OCI-M1 (cell line): ENCODE data around the gene CCDC154.
"Not testable (repeated sequence)": the region's sequence is repeated elsewhere in the genome, so short reads cannot be mapped to it uniquely, and the experiment has no call there.

Source experiments
- DNase-seq: peaks from one replicate; lab custom pipeline; 2025; lab: John Stamatoyannopoulos, UW

CCDC154 gene

DNA sequence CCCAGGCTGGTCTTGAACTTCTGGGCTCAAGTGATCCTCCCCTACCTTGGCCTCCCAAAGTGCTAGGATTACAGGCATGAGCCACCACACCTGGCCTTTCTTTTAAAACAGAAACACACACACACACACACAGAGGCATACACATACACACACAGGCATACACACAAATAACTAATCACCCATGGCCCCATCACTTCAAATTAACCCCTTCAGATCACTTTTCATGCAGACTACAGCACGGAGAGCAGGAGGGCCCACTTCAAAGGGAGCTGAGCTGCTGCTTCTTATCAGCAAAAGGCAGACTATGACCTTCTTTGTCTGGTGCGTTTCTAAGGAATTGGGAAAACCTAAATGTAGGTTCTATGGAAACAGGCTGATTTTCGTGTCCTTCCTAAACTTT, 28.6 kb upstream of the CCDC154 start:
- DNase-seq = peak; percentile 53

DNA sequence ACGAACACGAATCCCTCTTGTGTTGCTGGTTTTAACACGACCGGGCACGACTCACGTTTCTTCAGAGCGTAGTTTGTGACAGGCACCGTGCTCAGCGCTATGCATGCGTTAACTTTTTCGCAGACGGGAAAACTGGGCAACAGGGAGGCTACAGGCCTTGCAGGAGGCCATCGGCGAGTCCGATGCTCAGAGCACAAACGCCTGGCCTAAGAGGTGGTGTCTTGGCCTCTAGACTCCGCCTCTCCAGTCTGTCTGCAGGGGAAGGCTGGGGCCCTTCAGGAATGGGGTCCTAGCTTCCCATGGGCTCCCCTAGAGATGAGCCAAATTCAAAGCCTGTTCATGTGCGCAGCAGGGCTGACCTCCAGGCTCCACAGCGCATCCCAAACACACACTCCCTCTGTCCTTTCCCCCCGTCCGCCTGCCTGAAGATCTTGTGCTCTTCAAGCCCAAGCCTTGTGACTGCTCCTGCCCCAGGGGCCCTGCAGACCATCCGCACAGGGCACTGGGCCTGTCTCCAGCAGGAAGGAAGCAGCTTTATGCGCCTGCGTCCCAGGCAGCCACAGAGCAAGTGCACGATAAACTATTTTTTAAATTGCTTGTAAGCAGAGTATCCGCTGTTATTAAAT, 27.3 kb upstream of the CCDC154 start:
- DNase-seq = no peak

DNA sequence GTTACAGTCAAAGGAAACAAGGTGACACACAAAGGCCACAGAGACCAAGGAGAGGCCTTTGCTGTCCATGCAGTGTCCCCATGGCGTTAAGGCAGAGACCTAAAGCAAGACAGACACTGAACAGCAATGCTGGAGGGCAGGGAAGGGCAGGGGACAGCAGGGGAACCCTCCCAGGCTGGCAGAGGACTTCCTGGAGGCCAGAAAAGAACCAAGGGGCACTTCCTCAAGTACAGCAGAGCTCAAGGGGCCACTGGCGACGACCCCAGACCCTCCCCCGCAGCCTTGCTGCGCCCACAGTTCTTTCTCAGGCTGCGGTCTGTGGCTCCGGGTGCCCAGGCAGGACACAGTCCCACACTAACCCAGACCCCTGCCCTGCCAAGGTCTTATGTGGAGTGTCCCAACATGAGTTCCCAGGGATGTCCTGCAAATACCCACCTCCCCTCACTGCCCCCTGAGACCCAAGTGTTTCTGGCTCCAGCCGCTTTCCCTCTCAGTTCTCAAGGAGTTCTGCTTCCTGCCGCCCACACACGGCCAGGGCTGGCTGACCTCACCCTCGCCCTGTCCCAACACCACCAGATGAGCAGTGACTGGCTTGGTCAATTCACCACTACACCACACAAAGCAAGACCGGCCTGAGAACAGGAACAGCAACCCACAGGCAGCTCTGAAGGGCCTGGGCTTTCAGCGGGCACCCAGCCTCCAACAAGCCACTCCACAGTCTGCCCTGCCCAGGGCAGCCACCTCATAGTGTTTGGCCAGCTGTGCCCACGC, 26.3 kb upstream of the CCDC154 start:
- peak; percentile 26 for DNase-seq

DNA sequence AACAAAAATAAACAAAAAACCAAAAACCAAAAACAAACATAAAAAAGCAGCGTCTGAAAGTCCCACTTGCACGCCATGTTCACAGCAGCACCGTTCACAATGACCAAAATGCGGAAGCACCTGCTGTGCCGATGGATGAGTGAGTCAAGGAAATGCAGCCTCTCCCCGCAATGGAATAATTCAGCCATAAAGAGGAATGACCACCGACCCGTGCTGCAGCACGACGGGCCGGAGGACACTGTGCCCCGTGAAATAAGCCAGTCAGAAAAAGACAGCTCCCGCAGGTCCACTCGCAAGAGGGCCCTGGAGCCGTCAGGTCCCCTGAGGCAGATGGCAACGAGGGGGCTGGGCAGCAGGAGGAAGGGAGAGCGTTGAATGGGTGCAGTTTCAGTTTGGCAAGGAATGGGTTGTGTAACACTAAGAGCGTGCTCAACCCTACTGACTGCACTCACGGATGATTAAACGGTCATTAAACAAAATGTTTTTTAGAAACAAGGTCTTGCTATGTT, 25.4 kb upstream of the CCDC154 start:
- no peak for DNase-seq

DNA sequence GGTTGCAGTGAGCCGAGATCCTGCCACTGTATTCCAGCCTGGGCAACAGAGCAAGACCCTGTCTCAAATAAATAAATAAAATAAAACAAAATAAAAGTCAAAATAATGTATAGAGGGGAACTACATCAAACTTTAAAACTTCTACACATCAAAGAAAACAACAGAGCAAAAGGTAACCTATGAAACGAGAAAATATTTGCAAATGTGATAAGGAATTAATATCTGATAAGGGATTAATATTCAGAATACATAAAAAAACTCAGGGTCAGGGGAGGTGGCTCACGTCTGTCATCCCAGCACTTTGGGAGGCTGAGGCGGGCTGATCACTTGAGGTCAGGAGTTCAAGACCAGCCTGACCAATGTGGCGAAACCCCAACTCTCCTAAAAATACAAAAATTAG, 24.8 kb upstream of the CCDC154 start:
- not testable (repeated sequence) for DNase-seq

DNA sequence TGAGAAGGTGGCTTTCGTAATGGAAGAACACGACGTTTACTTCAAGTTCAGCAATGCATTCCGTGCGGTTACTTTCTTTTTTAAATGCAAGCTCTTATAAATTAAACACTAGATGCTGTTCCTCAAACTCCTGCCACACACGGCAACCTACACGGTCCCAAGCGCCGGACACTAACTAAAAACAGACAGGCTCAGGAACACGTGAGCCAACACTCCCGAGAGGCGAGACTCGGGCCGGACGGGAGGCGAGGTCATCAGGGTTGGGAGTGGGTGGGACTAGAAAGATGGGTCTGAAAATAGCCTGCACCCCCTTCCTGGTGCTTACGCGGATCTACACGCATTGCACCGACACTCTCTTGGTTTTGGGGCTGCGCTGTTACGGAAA, 24.1 kb upstream of the CCDC154 start:
- no peak for DNase-seq

DNA sequence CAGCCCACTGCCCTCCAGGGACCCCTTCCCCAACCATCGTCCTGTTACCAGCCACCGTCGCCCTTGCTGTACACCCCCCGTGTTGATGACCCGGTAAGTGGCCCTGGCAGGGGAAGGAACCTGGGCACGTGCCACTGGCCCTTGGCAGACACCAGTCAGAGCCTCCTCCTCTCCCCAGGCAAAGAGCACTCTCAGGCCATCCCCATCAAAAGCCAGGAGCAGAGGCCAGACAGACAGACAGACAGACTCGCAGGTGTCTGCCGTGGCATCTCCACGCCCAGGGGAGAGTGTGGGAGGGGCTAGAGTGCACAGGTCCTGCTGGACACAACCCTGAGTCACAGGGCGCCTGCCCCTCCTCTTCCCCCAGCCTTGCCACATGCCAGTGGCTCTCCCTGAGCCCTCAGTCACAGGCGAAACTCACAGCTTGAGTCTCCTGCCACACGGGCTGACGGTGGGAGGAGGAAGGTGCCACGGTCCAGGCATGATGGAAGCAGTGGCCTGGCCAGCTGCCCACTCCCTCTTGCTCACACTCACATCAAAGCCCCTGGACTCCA, 22.7 kb upstream of the CCDC154 start:
- no peak for DNase-seq

DNA sequence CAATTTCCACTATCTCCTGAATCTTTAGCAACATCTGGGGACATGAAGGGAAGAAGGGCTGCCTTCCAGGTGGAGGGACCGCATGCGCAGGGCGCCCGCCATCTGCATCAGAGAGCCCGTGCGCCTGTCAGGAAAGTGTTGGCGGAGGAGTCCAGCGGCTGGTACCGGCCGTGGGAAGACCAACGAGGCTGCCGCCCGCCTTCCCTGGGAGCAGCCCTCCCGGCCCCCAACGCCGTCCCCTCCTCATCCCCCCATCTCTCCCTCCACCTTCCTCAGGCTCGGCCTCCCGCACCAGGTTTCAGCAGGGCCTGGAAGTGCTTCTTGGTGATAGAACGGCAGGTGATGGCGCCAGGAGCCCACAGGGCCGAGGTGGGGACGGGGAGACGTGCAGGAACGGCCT, 21.7 kb upstream of the CCDC154 start:
- no peak for DNase-seq

DNA sequence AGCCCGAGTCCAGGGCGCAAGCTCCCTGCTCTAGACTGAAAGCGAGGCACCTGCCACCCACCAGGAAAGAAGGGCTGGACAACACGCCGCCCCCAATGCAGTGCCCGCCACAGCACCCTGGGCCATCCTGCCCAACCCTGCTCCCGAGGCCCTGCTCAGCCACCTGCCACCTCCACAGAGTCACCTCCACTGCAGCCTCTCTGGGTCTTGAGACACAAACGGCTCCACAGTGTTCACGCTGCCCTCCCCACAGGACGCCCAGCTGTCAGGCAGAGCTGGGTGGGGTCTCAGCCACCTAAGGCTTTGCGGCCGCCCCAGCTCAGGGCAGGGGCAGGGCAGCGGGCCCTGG, 21.2 kb upstream of the CCDC154 start:
- DNase-seq = no peak

DNA sequence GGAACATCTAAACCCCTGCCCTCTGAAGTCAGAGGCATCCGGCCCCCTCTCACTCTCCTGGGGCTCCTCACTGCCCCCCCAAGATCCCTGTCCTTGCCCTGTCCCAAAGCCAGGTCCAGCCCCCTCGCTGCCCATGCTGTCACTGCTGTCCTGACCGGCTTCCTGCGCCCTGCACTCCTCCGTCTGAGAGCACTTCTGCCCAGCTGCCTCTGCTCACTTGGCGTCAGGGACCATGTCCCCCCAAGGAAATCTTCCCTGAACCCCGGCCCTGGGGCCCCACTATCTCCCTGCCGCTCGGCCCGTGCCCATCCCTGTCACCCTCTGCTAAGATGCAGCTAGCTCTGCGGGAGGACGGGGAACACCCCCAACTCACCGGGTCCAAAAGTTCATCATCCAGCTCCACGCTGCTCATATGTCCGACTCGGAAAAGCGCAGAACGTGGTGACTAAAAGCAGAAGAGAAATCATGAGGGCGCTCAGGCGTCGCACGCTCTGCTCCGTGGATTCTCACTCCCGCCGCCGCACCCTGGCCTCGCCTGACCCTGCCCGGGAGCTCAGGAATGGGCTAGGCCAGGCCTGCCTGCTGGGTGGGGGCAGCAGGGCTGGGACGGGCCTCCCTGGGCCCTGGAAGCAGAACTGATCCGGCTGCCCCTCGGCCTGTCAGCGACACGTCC, 20.7 kb upstream of the CCDC154 start:
- no peak for DNase-seq

DNA sequence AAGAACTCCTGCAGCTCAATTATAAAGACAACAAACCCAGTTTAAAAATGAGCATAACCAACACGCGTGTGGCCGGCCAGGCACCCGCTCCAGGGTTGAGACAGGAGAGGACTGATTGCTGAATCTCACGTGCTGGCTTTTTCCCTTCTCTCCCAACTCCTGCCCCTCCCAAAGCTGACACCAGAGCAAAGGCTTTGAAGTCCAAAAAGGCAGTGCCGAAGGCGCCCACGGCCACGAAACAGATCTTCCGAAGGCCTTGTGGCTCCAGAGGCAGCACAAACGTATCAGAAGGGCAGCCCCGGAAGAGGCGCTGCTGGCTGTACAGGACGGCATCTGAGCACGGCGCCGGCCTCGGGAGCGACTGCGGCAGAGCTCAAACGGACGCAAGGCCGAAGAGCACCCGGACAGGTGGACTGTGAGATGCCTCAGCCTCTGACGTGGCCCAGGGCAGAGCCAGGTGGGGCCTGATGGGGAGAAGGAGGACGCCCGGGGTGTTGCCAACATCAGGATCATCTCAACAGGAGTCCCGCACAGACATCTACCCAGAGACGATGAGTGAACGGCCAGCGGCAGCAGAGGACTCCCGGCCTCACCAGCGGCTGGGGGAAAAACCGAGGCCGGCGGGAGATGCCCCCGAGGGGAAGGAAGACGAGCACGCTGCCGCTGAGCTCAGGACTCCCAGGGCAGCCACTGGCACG, 20.0 kb upstream of the CCDC154 start:
- no peak for DNase-seq

DNA sequence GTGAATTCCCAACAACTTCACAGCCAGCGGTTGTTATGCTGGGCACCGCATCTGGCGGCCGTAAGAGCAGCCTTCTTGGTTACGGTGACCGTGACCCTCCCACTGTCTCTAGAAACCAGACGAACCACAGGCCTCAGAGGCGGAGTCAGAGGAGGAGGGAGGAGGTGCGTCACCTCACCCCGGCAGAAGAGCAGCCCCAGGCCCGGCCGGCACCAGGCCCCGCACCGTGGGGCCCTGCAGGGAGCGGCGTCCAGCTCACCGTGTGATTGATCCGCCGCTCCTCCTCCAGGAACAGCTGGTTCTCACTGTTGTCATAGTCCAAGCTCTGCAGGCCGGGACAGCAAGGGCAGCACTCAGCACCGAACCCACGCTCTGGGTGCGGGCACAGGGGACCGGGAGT, 16.8 kb upstream of the CCDC154 start:
- no peak for DNase-seq

DNA sequence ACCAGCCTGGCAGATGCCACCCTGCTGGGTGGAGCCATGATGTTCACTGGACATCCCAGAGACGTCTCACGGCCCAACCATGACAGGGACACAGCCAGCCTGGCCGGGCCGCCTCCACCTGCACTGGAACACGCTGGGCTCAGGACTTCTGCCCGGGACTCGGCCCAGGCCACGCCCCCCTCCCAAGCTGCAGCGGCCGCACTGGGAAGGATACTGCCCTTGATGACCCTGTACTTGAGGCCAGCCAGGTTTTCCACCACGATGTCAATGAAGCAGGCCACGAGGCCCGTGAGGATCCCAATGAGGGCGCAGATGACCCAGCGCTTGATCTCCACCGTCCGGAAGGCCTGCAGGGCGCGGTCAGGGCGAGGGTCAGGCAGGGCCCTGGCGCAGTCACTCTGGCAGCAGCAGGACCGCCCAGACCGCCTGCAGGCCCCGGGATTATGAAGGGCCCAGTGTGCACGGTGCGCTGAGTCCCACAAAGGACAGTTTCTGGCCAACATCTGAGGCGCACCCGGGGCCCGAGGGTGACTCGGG, 16.3 kb upstream of the CCDC154 start:
- DNase-seq = no peak

DNA sequence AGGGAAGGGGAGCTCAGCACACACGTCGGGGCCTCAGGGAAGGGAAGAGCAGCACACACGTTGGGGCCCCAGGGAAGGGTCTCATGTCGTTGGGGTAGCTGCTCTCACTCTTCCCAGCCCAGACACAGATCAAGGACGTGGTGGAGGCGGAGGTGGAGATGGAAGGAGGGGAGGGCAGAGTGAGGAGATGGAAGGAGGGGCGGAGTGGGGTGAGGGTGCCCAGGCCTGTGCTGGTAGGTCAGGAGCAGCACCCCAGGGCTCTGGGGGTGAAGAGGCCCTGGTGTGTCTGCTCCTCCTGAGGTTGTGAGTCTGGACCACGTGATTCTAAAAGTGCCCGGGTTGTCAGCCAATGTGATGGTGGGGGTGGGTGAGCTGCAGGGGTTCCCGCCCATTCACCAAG, 15.6 kb upstream of the CCDC154 start:
- no peak for DNase-seq

DNA sequence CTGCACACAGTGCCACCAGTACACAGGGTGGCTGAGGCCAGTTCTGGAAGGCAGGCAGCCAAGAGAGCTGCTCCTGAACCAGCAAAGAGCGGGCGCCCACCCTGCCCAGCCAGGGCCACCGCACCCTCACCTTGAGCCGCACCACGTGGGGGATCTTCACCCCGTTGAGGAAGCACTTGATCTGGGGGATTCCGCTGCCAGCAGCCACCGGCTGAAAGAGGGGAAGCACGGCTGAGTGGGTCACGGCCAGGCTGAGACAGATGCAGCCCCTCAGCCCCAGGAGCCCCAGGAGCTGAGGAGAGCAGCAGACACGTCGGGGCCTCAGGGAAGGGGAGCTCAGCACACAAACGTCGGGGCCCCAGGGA, 14.6 kb upstream of the CCDC154 start:
- DNase-seq = no peak

DNA sequence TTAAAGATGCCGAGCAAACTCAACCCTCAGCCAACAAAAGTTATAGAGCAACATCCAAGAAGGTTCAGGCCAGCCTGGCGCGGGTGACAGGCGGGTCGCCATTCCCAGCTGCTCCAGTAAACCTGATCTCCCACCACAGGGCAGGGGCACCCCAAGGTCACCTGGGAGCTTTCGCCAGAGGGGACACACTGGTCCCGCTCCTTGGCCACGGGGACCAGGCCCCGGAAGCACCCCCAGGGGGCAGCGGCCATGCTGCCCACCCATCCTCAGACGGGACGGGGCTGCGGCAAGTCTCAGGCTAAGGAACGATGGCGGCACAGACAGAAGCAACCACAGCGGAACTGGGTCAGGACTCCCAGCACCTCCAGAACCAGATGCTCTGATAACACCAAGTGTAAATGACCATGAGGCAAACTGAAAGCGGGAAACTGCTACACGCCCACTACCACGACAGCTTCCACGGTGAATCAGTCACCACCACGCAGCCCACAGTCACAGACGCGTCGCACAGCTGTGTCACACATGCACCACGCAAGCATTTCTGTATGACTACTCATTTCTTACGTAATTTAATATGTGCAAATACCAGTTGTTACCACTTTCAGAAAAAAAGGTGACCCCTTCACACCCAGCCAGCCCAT, 14.1 kb upstream of the CCDC154 start:
- no peak for DNase-seq

DNA sequence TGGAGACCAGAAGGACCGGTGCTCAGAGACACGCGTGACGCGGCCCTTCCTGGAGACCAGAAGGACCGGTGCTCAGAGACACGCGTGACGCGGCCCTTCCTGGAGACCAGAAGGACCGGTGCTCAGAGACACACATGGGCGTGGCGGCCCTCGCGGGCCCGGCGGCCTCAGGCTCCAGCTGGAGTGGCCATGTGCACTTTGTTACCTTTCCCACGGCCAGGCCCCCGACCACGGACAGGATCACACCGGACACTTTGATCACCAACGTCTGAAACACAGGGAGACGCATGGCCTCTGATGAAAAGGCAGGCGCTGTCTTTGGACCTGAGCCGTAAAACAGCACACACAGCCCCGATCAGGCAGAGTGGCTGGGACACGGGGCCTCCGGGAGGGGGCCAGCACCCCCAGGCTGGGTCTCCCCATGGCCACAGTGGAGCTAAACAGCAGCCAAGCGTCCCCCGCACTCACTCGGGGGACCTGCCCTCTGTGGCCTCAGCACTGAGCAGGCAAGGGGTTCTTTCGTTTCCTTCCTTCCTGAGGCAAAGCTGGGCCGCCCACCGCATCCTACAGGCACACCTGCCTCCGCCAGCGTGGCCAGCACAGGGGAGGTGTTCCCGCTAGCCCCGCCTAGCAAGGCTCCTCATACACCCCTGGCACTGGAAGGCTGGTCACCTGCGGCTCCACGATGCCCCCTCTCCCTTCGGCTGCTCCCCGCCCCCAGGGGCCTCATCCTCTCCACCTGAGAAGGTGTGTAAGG, 13.3 kb upstream of the CCDC154 start:
- DNase-seq = no peak

DNA sequence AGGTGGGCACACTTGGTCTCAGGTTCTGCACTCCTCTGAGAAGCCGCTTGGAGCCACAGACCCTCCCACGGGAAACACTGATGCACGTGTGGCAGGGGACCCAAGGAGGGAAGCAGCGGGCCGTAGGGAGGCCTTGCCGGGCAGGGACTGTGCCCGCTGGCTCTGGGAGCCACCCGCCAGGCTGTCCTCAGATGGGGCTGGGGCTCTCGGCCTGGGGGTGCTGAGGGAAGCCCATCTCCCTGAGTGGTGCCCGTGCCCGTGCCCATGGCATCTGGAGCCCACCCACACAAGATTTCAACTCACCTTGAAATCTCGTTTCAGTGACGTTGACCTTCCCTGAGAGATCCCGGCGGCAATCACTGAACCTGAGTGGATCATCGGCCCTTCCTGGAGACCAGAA, 12.6 kb upstream of the CCDC154 start:
- no peak for DNase-seq

DNA sequence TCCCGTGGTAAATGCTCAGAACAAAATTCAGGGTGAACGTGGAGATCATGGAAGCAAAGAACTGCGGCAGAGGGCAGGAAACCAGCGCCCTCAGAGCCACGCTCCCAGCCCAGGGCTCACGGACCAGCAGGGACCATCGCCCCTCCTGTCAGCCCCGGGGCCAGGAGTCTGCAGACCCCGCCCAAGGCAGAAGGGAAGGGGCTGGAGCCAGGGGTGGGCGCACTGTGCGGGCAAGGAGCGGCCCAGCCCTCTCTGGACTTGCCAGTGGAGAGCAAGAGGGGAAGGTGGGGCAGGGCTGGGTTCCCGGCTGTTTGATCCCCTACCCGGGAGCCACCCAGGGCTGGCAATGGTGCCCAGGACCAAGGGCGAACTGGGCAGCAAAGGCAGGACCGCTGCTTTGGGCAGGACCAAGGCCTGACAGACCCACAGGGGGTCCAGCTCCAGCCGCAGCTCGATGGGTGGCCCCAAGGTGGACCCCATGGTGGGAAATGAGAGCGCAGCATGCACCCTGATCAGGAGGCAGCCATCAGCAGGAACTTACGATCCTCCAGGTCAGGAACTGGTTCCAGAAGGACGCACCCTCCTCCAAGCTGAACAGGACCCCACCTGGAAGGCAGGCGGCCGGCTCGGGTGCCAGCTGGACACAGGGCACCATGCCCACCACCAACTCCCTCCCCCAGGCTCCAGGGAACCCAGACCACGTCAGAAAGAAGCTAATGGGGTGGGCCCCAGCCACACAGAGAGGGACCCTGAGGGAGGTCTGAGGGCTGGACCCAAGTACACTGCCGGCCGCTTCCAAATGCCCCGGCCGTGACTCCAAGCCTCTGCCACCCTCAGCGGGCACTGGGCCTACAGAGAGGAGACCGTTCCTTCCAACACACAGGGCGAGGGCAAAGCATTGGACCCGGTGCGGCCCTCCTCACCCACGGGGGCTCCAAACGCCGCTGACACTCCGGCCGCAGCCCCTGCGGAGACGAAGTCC, 11.1 kb upstream of the CCDC154 start:
- no peak for DNase-seq

DNA sequence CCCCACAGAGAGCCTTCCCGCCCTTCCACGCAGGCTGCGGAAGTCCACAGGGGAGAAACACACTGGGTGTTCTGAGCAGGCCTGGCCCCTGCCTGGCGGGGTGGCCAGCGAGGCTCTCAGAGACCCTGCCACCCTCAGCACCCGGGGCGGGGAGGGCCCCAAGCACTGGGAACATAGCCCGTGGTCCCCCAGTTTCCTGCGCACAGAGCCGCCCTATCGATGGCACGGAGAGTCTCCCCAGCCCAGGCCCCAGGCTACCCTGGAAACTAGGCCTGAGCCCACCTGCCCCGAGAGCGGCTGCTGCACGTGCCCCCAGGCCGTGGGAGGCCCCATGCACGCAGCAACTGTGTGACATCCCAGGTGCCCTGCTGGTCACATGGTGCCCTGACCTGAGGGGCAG, 10.2 kb upstream of the CCDC154 start:
- DNase-seq = no peak
